GM04503 (cell line): ENCODE results near the gene FRY.

Experiments
- DNase-seq: peaks from one replicate; pipeline ENCODE4 v3.0.0-alpha.2; 2012; ENCODE audit warnings: low read depth

Gene FRY

GRCh38 chr13:32135056-32135390 is 103.4 kb downstream of the FRY start:
- DNase-seq: no peak

GRCh38 chr13:32135655-32136054 is 104.1 kb downstream of the FRY start:
- DNase-seq: peak; percentile 53

- no peak for DNase-seq
Observed at GRCh38 chr13:32136061-32136460, 104.5 kb downstream of the FRY start.

GRCh38 chr13:32136716-32137115 is 105.1 kb downstream of the FRY start:
- no peak for DNase-seq

- DNase-seq: no peak
Observed at GRCh38 chr13:32139251-32139650, 107.7 kb downstream of the FRY start.

- DNase-seq: no peak
Observed at GRCh38 chr13:32140109-32140508, 108.5 kb downstream of the FRY start.

- no peak for DNase-seq
Observed at GRCh38 chr13:32141462-32141861, 109.9 kb downstream of the FRY start.

- DNase-seq: no peak
Observed at GRCh38 chr13:32142115-32142514, 110.5 kb downstream of the FRY start.

GRCh38 chr13:32142956-32143375 is 111.4 kb downstream of the FRY start:
- no peak for DNase-seq

GRCh38 chr13:32147193-32147592 is 115.6 kb downstream of the FRY start:
- DNase-seq: no peak

GRCh38 chr13:32147976-32148375 is 116.4 kb downstream of the FRY start:
- DNase-seq: no peak

- DNase-seq: no peak
Observed at GRCh38 chr13:32150239-32150638, 118.7 kb downstream of the FRY start.

GRCh38 chr13:32150794-32151193 is 119.2 kb downstream of the FRY start:
- peak; percentile 82 for DNase-seq

GRCh38 chr13:32151240-32151639 is 119.7 kb downstream of the FRY start:
- DNase-seq: no peak

GRCh38 chr13:32153056-32153455 is 121.5 kb downstream of the FRY start:
- DNase-seq: peak; percentile 44

- DNase-seq: no peak
Observed at GRCh38 chr13:32159137-32159869, 127.7 kb downstream of the FRY start.

GRCh38 chr13:32162395-32163005 is 130.9 kb downstream of the FRY start:
- no peak for DNase-seq

GRCh38 chr13:32164622-32165268 is 133.2 kb downstream of the FRY start:
- no peak for DNase-seq

GRCh38 chr13:32165796-32166195 is 134.2 kb downstream of the FRY start:
- no peak for DNase-seq

- no peak for DNase-seq
Observed at GRCh38 chr13:32168131-32168530, 136.6 kb downstream of the FRY start.

GRCh38 chr13:32170841-32171240 is 139.3 kb downstream of the FRY start:
- no peak for DNase-seq

GRCh38 chr13:32173881-32174280 is 142.3 kb downstream of the FRY start:
- DNase-seq: no peak

GRCh38 chr13:32174366-32174765 is 142.8 kb downstream of the FRY start:
- no peak for DNase-seq

- no peak for DNase-seq
Observed at GRCh38 chr13:32175307-32175706, 143.7 kb downstream of the FRY start.
